Gastrocnemius medialis (tissue), 4 donors: Measurements from ENCODE around the gene SCMH1.

Source experiments
- CTCF ChIP-seq, 5 experiments: fragments of 450-650 bp in 3 of 5; fragments of 200-600 bp in 2 of 5; sonication (generic) in 2 of 5; IDR thresholded peaks in 4 of 5; conservative IDR thresholded peaks in 1 of 5; 1 replicate in 4 of 5; 2 replicates in 1 of 5; pipeline ENCODE4 v1.5.1; 2016 to 2019; ENCODE audit warnings: antibody characterized with exemption in 5 of 5, mild to moderate bottlenecking in 3 of 5, moderate library complexity in 3 of 5
- POLR2A ChIP-seq, 2 donors: fragments of 450-650 bp; IDR thresholded peaks; one replicate each; pipeline ENCODE4 v1.6.1; 2017; ENCODE audit warnings: antibody characterized with exemption in 2 of 2, mild to moderate bottlenecking in 2 of 2, moderate library complexity in 2 of 2

GRCh38 chr1:41056907-41057306 is 185.2 kb downstream of the SCMH1 start:
- TF ChIP-seq POLR2A (IDR thresholded peaks at IDR 0.05) (no peak), CTCF (IDR thresholded peaks at IDR 0.05 in 4 of 5, conservative IDR thresholded peaks at IDR 0.05 in 1 of 5) (no peak)
